Spleen (tissue), 11 donors: ENCODE data around the gene CAMK1D. TPM values are rescaled to one million over a fixed set of nuclear protein-coding genes. Genes with fewer than 3 reads are reported as not detected.

Experiments
- DNase-seq: peaks from one replicate; pipeline ENCODE4 v3.0.0-alpha.2; 2020
- H3K27ac ChIP-seq, 8 donors: fragments of 200-600 bp; sonication (generic) in 7 of 8; 1 replicate in 4 of 8; 2 replicates in 4 of 8; pipeline versions ENCODE4 v1.5.0 to v1.8.0; 2016 to 2021; ENCODE audit warnings: inconsistent platforms in 4 of 8, mild to moderate bottlenecking in 4 of 8, moderate library complexity in 1 of 8
- H3K27me3 ChIP-seq, 7 donors: fragments of 200-600 bp; sonication (generic) in 6 of 7; replicated peaks in 1 of 7; 1 replicate in 4 of 7; 2 replicates in 3 of 7; pipeline versions ENCODE4 v1.5.0 to v1.8.0; 2016 to 2021; ENCODE audit warnings: inconsistent platforms in 3 of 7, mild to moderate bottlenecking in 1 of 7
- H3K36me3 ChIP-seq, 6 donors: fragments of 200-600 bp; sonication (generic) in 5 of 6; 1 replicate in 4 of 6; 2 replicates in 2 of 6; pipeline versions ENCODE4 v1.5.0 to v1.8.0; 2016 to 2021; ENCODE audit warnings: inconsistent platforms in 2 of 6
- H3K4me1 ChIP-seq, 6 donors: fragments of 200-600 bp; sonication (generic) in 5 of 6; 1 replicate in 3 of 6; 2 replicates in 3 of 6; pipeline versions ENCODE4 v1.5.0 to v1.8.0; 2016 to 2021; ENCODE audit warnings: inconsistent platforms in 3 of 6
- H3K4me3 ChIP-seq, 8 donors: fragments of 200-600 bp; sonication (generic) in 7 of 8; 1 replicate in 4 of 8; 2 replicates in 4 of 8; pipeline versions ENCODE4 v1.5.0 to v1.8.0; 2016 to 2021; ENCODE audit warnings: inconsistent platforms in 4 of 8, mild to moderate bottlenecking in 4 of 8, moderate library complexity in 2 of 8
- H3K9me3 ChIP-seq, 8 donors: fragments of 200-600 bp; sonication (generic) in 7 of 8; 1 replicate in 4 of 8; 2 replicates in 4 of 8; pipeline versions ENCODE4 v1.5.0 to v1.8.0; 2016 to 2021; ENCODE audit warnings: inconsistent platforms in 4 of 8
- CTCF ChIP-seq, 11 experiments: fragments of 200-600 bp in 7 of 11; fragments of 450-650 bp in 4 of 11; sonication (generic) in 4 of 11; IDR thresholded peaks in 8 of 11; conservative IDR thresholded peaks in 3 of 11; 1 replicate in 7 of 11; 2 replicates in 4 of 11; pipeline versions ENCODE4 v1.4.0 to v1.8.0; 2016 to 2021; ENCODE audit warnings: antibody characterized with exemption in 11 of 11, inconsistent platforms in 4 of 11, mild to moderate bottlenecking in 1 of 11
- POLR2A ChIP-seq, 3 donors: fragments of 450-650 bp; IDR thresholded peaks; one replicate each; pipeline ENCODE4 v1.5.1; 2017; ENCODE audit warnings: antibody characterized with exemption in 3 of 3, mild to moderate bottlenecking in 1 of 3
- POLR2AphosphoS5 ChIP-seq, 3 donors: sonication (generic); formaldehyde crosslinking; IDR thresholded peaks; one replicate each; pipeline ENCODE4 v1.5.1; 2017; ENCODE audit warnings: antibody characterized with exemption in 3 of 3
- WGBS, 5 donors: extraction: QIAGEN DNeasy Blood & Tissue Kit in 3 of 5; methylation state at CpG; one replicate each; pipeline versions ENCODE4 v1.1.5 to v1.1.7; 2013 to 2018; 5-methylcytosine and 5-hydroxymethylcytosine counted together
- intact Hi-C: fragments of 100-400 bp; cut with DNase I; formaldehyde crosslinking; loops from one replicate; pipeline ENCODE4 v1.15.0; 2023; ENCODE audit warnings: low total_unique reads
- polyA plus RNA-seq, 3 donors: library from polyadenylated mRNA; stranded (reverse); fragments of 200-250 nt; gene quantifications; one replicate each; pipeline ENCODE4 v1.2.1, GENCODE V29; 2013
- total RNA-seq, 7 donors: library from RNA; depleted of rRNA in 3 of 7; stranded (reverse); fragments of >200 nt in 3 of 7; fragmentation: NEBNext Ultra II Directional in 4 of 7; extraction: Animal tissue kit (Norgen Biotek cat#: 25700) in 4 of 7; gene quantifications; one replicate each; pipeline versions ENCODE4 v1.1.0 to v1.2.1, GENCODE V29; 2016 to 2021
- donor health status: healthy with polysubstance abuse.
- donor health status: DM: no; HTN: no; CAD: no; lungs with moderate emphysema.
- donor health status: DM: no; HTN: no; CAD: no.
- donor health status: Bipolar disorder and iron deficiency.
- donor health status: healthy.
- donor health status: DM: no; HTN: no; CAD: no.
- donor health status: DM: yes; HTN: yes; CAD: no.

CAMK1D gene
- total and polyA plus RNA-seq, 10 donors = 6.8 to 34.5 (median 20.0) TPM

GRCh38 chr10:12709521-12709963, 360.2 kb downstream of the CAMK1D start:
- H3K9me3 ChIP-seq = no peaks in the 10 kb centered on the region
- intact Hi-C loops = no loop called here
- no peak overlapping the region for H3K27ac ChIP-seq

GRCh38 chr10:12710157-12710556, 360.8 kb downstream of the CAMK1D start:
- no peaks in the 10 kb centered on the region for H3K9me3 ChIP-seq
- no peak overlapping the region for H3K4me3 ChIP-seq
- no peak for DNase-seq
- H3K27me3 ChIP-seq = no peaks in the 10 kb centered on the region
- H3K27ac ChIP-seq = no peak overlapping the region
- intact Hi-C loops = loop anchor here (5.0 kb wide), 1 partner anchor 448 kb away; no protein-coding TSS in a partner anchor
- H3K4me1 ChIP-seq = peaks cover 8 to 54% (median 31%) of the 10 kb centered on the region in 6 donors
- WGBS, 5 donors = 91 to 94% (median 92%) methylated on average over 8 of the region's 8 CpGs
- H3K36me3 ChIP-seq = no peaks in the 10 kb centered on the region
- no peak for TF ChIP-seq CTCF (IDR thresholded peaks at IDR 0.05 in 8 of 11, conservative IDR thresholded peaks at IDR 0.05 in 3 of 11)

More at GRCh38 chr10:12709521-12709963, 360.2 kb downstream of the CAMK1D start:
- Histone ChIP-seq H3K4me3 (no peak overlapping the region), H3K36me3 (no peaks in the 10 kb centered on the region), H3K4me1 (peaks cover 8 to 54% (median 31%) of the 10 kb centered on the region in 6 donors), H3K27me3 (no peaks in the 10 kb centered on the region)
- 66 to 85% (median 81%) methylated on average over 4 of the region's 4 CpGs for WGBS, 5 donors
- DNase-seq = no peak
- no peak for TF ChIP-seq POLR2A (IDR thresholded peaks at IDR 0.05)
- no peak for TF ChIP-seq POLR2AphosphoS5 (IDR thresholded peaks at IDR 0.05)
- no peak for TF ChIP-seq CTCF (IDR thresholded peaks at IDR 0.05 in 8 of 11, conservative IDR thresholded peaks at IDR 0.05 in 3 of 11)

GRCh38 chr10:12710594-12711349, 361.4 kb downstream of the CAMK1D start:
- H3K4me1 ChIP-seq = peaks cover 8 to 54% (median 31%) of the 10 kb centered on the region in 6 donors
- no peaks in the 10 kb centered on the region for H3K27me3 ChIP-seq
- WGBS, 5 donors = 39 to 46% (median 44%) methylated on average over 9 of the region's 9 CpGs
- H3K9me3 ChIP-seq = no peaks in the 10 kb centered on the region
- H3K4me3 ChIP-seq = no peak overlapping the region
- TF ChIP-seq POLR2A (IDR thresholded peaks at IDR 0.05) (no peak), CTCF (IDR thresholded peaks at IDR 0.05 in 8 of 11, conservative IDR thresholded peaks at IDR 0.05 in 3 of 11) (peak; percentile 78 to 93 (median 88)), POLR2AphosphoS5 (IDR thresholded peaks at IDR 0.05) (peak in 1 of 3 donors; percentile 40)
- intact Hi-C loops = loop anchor here (5.0 kb wide), 1 partner anchor 448 kb away; no protein-coding TSS in a partner anchor
- H3K36me3 ChIP-seq = no peaks in the 10 kb centered on the region
- H3K27ac ChIP-seq = no peak overlapping the region
- peak; percentile 89 for DNase-seq

GRCh38 chr10:12711350-12711708, 362.0 kb downstream of the CAMK1D start:
- 68 to 72% (median 71%) methylated on average over 6 of the region's 6 CpGs for WGBS, 5 donors
- Histone ChIP-seq H3K27me3 (no peaks in the 10 kb centered on the region), H3K4me1 (peaks cover 8 to 50% (median 31%) of the 10 kb centered on the region in 6 donors), H3K27ac (no peak overlapping the region), H3K36me3 (no peaks in the 10 kb centered on the region), H3K4me3 (no peak overlapping the region), H3K9me3 (no peaks in the 10 kb centered on the region)
- TF ChIP-seq POLR2A (IDR thresholded peaks at IDR 0.05) (no peak), CTCF (IDR thresholded peaks at IDR 0.05 in 8 of 11, conservative IDR thresholded peaks at IDR 0.05 in 3 of 11) (peak in 3 of 11 experiments; percentile 26 to 55 (median 32)), POLR2AphosphoS5 (IDR thresholded peaks at IDR 0.05) (no peak)
- DNase-seq = no peak
- intact Hi-C loops = loop anchor here (5.0 kb wide), 1 partner anchor 449 kb away; no protein-coding TSS in a partner anchor
